HG02588 (cell line): Measurements from ENCODE around the gene QSOX2.

Experiments used
- ATAC-seq: cut with Tn5 transposase; IDR thresholded peaks from one replicate; pipeline ENCODE4 v1.9.1; 2021; ENCODE audit warnings: mild to moderate bottlenecking, moderate library complexity; ENCODE audit not compliant: unreplicated experiment

The QSOX2 gene

GRCh38 chr9:136206602-136207275, 38.9 kb downstream of the QSOX2 start:
- no peak for ATAC-seq

DNA sequence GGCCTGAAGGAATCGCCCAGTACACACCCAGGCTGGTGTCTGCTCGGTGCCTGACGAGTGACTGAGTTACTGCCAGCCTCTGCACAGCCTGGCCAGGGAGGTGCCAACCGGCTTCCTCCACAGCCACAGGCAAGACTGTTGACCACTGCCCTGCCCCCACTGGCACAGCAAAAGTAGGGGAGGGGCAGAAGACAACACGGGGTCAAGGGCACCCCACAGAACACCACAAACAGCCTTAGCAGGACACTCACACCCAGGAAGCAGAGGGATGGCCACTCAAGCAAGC, 40.0 kb downstream of the QSOX2 start:
- ATAC-seq, result no peak

GRCh38 chr9:136204838-136205706, 40.5 kb downstream of the QSOX2 start, which contains the start of gene LHX3:
TSS of gene LHX3 (minus strand) at chr9:136205128. CDS start at chr9:136205012, 116 bp downstream.
- ATAC-seq, result no peak

DNA sequence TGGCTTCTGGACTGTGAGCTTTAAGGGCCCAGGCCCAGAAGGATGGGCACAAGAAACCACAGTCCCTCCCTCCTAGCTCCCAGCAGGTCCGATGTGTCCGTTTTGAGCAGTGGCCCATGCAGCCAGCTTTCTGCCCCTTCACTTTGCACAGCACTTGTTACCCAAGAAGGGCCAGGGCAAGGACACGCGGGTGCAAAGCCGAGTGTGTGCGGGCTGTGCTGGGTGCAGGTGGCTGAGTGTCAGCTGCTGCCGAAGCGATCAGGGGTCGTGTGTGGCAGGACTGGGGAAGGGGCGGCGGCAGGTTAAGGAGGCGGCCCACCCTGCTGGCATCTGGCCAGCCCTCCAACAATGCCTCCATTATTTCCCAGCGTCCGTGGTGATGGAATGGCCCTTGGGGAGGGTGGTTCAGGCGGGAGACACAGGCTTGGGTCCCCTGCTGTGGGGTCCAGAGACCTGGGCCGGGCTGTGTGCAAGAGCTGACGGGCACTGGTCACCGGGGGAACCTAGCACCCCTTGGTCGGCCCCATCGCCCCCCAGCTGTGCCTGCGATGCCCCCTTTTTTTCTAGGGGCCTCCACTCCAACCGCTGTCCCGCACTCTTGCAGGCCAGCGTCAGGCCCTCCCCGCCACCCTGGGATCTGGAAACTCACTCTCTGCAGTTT, 41.3 kb downstream of the QSOX2 start:
- ATAC-seq, result no peak

DNA sequence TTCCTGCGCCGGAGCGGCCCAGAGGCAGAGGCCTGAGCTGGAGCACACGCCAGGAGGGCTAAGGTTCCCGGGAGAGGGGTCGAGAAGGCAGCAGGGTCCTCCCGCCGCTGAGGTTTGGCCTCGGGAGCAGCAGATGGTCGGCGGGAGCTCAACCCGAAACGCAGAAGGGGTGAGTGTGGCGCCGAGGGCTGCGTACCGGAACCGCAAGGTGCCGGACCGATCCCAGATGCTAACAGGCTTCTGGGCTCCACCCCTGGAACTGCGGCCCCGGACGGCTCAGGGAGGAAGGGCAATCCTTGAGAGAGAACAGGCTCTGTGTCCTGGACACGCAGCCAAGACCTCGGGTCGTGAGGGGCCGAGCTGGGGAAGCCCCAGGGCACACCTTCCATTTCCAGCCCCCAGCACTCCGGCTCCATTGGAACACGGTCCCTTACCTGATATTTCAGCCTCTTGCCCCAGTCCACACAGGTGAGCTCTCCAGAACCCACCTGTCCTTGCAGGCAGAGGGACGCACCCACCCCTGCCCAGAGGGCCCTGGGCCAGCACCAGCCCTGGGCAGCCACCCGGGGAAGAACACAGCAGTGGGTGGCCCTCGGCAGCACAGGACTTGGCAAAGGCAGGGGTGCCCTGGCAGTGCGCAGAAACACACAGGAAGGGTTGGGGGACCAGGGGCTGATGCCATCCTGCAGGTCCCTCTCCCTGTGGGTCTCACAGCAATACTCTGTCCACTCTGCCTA, 42.0 kb downstream of the QSOX2 start:
- ATAC-seq, result no peak

GRCh38 chr9:136202454-136203407, 42.9 kb downstream of the QSOX2 start:
- no peak for ATAC-seq

DNA sequence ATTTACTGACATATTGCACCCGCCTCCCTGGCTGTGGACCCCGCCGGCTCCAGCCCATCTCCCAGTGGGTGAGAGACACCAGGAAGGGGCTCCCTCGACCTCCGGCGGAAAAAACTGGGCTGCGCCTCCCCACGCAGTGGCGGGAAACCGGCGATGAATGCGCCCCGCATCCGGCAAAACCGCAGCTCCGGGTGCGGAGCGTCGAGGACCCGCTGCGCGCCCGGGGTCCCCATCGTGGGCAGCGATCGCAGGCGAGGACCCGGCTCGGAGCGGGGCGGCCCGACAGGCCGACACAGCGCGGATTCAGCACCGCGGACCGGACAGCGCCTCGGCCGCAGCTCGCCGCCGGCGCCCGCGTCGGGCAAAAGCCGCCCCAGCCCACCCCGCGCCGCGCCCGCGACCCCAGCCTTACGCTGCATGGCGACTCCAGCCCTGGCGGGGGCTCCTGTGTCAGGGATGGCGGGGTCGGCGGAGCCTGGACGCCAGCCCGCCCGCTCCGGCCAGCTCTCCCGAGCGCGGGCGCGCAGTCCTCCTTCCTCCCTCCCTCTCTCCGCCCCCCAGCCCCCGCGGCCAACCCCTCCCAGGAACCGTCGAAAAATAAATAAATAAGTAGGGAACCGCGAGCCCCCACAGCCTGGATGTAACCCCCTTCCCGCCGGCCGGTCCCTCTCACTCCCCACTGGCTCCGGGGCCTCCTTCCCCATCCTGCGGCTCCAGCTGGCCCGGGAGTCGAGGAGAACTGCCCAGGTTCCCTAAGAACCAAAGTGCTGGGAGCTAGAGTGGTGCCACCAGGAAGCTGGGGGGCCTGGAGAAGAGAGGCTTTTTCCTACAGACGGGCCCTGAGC, 43.8 kb downstream of the QSOX2 start:
- ATAC-seq, result no peak

DNA sequence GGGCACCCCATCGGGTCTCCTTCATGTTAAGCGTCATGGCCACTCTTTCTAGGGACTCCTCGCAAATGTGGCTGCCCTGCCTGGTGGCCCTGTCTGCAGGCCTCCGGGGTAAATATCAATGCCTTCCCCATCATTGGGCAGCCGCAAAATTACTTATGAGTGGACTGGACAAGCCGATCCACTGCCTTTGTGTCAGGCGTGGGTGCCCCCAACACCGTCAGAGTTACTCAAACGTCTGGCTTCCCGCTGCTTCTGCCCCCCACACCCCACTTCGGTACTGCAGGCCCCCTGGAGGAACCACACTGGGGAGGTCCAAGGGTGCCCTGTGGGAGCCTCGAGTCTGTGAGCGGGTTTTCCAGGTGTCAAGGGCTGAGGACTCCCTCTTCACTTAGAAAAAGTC, 44.4 kb downstream of the QSOX2 start:
- no peak for ATAC-seq

DNA sequence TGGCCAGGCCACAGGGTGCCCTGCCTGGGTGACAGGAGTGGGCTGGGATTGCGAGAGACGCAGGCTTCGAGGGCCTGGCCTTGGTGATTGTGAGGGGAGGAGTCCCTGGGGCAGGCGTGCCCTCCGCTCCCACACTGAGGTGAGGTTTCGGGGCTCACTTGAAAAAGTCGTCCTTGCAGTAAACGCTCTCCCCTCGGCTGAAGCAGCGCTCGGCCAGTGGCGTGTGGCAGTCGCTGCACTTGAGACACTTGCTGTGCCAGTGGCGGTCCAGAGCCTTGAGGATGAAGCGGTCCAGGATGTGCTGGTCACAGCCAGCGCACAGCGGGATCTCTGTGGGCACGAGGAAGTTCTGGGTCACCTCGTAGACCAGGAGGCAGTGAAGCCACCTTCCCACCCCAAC, 45.2 kb downstream of the QSOX2 start:
- ATAC-seq, result no peak

DNA sequence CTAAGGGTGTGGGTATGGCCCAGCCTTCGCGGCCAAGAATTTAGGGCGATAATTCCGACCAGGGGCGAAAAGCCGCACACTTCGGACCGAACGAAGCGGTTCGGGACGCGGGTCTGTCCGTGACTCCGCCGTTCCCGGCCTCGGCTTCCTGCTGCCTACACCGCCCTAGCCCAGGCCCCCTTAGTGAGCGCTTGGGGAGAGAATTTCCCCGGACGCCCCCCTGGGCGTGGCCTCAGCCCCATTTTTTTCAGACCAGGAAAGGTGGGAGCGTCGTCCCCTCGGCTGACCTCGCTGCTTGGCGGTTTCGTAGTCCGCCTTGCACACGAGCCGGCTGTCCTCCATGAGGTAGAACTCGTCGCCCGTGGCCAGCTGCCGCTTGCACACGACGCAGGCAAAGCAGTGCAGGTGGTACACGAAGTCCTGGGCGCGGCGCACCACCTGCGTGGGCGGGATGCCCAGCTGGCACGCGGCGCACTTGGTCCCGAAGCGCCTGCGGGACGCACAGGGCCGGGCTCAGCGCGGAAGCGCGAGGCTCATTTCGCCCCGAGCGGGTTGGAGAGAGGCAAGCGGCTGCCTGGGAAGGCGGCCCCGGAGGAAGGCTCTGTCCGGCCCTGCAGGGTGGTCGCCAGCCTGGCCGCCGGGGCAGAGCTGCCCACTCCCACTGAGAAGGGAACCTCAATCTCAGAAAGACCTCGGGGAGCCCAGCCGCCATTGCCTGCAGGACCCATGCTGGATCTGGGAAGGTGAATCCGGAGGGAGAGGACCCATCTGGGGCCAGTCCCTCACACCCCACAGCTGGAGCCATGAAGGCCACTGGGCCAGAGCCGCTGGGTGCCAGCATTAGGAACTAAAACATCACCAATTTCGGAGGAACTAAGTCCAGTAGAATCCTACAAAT, 46.0 kb downstream of the QSOX2 start:
- no peak for ATAC-seq

DNA sequence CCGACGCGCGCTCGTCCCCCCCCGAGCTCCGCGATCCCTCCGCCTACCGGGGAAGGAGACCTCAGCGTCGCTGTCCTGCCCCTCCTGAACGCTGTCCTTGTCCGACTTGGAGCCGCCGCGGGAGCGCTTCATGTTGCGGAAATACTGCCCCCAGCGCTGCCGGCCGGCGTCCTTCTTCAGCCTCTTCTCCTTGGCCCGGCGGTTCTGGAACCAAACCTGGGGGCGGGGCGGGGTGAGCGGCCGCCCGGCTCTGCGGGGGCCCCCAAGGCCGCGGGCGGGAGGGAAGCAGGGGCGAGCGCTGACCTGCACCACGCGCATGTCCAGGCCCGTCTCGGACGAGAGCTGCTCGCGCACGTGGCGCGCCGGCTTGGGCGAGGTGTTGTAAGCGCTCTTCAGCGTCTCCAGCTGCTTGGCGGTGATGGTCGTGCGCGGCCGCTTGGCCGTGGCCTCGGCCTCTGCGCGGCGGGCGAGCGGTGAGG, 47.0 kb downstream of the QSOX2 start:
- no peak for ATAC-seq

DNA sequence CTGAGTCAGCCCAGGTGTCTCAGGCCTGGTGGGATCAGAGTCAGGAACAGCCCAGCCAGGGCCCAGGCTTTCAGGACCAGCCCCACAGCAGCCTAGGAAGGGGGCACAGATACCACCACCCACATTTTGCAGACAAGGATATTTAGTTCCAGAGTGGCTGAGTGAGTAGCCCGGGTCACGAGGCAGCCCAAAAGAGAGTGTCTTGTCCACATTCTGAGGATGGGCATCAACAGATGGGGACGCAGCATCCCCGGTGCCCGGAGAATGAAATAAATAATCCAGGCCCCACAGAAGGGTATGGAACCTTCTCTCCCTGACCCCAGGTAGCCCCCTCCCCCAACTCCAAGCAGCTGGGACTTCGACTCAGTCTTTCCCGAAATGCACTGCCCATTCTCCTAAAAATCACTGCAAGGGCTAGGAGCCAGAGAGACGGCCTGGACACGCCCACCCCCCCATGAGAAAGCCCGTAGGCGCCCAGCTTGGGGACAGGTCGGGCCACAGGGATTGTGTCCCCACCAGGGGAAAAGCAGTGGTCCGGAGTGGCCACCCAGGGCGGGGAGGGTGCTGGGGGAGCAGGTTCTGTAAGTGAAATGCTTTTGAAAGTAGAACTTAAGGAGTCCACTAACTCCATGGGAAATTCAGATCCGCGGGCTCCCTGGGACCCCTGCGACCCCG, 47.5 kb downstream of the QSOX2 start:
- no peak for ATAC-seq

- ATAC-seq, result no peak
Measured at GRCh38 chr9:136197084-136197875, 48.3 kb downstream of the QSOX2 start.

DNA sequence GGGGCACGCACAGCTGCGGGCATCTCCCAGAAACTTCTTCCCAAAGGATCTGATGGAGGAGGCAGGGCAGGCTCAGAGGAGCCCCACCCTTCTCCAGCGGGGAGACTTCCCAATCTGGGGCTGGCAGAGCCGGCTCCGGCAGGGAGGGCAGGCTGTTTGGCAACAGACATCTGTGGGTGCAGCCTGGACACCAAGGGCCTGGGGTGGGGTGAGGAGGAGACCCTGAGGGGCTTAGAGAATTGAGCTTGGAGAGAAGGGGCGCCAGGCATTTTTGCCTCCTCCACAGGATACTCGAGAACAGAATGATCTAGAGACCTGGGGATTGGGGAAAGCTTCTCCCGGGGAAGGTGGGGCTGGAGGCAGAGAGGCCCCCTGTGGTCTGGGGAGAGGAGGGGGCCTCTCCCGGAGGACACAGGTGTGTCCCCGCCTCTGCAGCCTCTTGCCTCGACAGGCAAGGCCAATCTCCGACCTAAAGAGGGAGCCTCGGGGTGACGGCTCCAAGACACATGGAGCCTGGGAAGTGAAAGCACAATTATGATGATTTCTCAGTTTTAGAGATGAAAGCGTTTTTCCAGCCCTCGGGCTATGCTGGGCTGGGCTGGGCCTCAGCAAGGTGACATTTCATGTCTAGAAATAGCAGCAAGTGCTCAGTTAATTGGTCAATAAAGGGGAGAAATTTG, 49.1 kb downstream of the QSOX2 start:
- ATAC-seq, result no peak

- ATAC-seq, result no peak
Measured at GRCh38 chr9:136194540-136194939, 51.1 kb downstream of the QSOX2 start.

GRCh38 chr9:136193891-136194279, 51.7 kb downstream of the QSOX2 start:
- no peak for ATAC-seq
